ENCODE results near the gene ATXN7L3.
"Not testable (repeated sequence)": the region's sequence is repeated elsewhere in the genome, so short reads cannot be mapped to it uniquely, and the experiment has no call there.

The ATXN7L3 gene

DNA sequence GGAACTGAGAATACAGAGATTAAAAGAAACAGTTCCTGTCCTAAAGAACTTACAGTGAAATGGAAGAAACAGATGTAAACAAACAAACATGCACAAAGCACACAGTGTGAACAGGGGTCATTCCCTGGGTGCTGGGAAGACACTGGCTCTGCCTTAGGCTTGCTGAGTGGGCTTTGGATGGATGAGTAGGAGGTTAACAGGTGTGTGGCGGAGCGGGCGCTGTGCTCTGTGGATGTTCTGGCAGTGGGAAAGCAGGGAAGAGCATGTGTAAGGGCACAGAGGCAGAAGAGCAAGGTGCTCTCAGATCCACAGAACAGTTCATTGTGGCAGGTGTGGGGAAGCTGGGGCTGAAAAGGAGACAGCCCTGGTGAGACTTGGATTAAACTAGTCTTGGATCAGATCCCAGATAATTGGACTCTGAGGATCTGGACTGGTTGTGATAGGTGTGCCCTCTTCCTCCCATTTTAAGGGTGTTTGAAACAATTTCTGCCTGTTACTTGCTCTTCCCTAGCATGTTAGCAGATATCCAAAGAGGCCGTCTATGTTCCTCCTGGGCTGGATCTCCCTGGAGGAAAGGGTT is 49.8 kb downstream of the ATXN7L3 start:
- TF ChIP-seq, protein P1, sequence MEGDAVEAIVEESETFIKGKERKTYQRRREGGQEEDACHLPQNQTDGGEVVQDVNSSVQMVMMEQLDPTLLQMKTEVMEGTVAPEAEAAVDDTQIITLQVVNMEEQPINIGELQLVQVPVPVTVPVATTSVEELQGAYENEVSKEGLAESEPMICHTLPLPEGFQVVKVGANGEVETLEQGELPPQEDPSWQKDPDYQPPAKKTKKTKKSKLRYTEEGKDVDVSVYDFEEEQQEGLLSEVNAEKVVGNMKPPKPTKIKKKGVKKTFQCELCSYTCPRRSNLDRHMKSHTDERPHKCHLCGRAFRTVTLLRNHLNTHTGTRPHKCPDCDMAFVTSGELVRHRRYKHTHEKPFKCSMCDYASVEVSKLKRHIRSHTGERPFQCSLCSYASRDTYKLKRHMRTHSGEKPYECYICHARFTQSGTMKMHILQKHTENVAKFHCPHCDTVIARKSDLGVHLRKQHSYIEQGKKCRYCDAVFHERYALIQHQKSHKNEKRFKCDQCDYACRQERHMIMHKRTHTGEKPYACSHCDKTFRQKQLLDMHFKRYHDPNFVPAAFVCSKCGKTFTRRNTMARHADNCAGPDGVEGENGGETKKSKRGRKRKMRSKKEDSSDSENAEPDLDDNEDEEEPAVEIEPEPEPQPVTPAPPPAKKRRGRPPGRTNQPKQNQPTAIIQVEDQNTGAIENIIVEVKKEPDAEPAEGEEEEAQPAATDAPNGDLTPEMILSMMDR (IDR thresholded peaks at IDR 0.05; ENCODE audit: extremely low read depth, insufficient read depth, missing control alignments): no peak
- in situ Hi-C loops (cut with MboI; ENCODE audit: low pct_unique_long_range_greater_than_20kb, low sequenced_read_pairs, unreplicated experiment): no loop called here
- no peak for DNase-seq (ENCODE audit: low spot score)

DNA sequence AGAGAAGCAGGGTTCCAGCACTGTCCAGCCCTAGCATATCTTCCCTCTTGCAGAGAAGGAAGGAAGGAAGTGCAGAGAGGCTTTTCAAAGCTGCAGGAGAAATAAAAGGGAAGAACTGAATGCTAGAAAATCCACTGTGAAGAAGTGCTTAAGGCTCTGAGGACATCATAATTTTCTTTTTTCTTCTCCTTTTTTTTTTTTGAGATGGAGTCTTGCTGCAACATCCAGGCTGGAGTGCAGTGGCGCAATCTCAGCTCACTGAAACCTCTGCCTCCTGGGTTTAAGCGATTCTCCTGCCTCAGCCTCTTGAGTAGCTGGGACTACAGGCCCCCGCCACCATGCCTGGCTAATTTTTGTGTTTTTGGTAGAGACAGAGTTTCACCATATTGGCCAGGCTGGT is 50.6 kb downstream of the ATXN7L3 start:
- in situ Hi-C loops (cut with MboI; ENCODE audit: low pct_unique_long_range_greater_than_20kb, low sequenced_read_pairs, unreplicated experiment); DNase-seq (ENCODE audit: low spot score): not testable (repeated sequence)

- no peak for DNase-seq (ENCODE audit: low spot score)
- in situ Hi-C loops (cut with MboI; ENCODE audit: low pct_unique_long_range_greater_than_20kb, low sequenced_read_pairs, unreplicated experiment): no loop called here
- TF ChIP-seq, protein P1 (IDR thresholded peaks at IDR 0.05; ENCODE audit: extremely low read depth, insufficient read depth, missing control alignments): no peak
Measured at GRCh38 chr17:44147812-44148211, 51.9 kb downstream of the ATXN7L3 start.

DNA sequence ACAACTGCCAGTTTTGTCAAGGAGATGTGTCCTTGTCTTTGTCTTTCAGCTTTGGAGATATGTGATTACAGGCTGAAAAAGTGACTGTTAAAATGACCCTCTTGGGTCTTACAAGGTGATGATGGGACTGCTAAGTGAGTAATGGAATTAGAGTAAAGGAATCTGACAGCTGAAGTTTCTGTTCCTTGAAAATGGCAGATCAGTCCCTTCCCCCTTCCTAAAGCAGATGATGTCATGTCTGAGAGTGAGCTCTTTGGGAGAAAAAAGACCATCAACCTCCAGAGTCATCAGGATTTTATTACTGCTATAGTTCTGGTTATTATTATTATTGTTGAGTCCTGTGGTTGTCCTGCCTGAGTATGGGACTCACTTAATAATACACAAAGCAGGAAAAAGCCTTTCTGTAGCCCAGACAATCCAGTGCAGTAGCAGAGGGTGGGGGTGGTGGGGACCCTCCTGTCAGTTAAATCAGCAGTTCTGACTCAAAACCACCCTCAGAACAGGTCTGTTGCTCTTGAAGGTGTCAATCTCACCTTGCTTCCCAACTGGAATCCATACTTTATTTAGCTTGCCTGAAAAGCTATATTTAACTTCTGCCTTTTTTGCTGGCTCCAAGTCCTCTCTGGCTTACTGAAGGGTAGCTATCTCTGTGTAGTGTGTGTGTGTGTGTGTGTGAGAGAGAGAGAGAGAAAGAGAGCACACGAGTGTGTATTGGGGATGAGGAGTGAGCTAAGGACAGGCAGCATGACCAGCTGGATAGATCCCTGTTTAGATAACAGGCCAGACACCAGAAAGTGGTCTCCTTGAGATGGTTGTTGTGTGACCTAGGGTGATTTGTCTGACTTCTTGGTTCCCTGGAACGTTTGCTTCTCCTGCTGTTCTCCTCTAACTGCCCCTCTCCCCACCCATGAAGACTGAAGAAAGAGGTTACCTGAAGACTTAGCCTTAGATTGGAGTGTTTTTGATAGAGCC is 53.0 kb downstream of the ATXN7L3 start:
- no peak for DNase-seq (ENCODE audit: low spot score)
- TF ChIP-seq, protein P1 (IDR thresholded peaks at IDR 0.05; ENCODE audit: extremely low read depth, insufficient read depth, missing control alignments): no peak
- in situ Hi-C loops (cut with MboI; ENCODE audit: low pct_unique_long_range_greater_than_20kb, low sequenced_read_pairs, unreplicated experiment): no loop called here

GRCh38 chr17:44144966-44145739 is 54.5 kb downstream of the ATXN7L3 start:
- DNase-seq (ENCODE audit: low spot score): no peak
- in situ Hi-C loops (cut with MboI; ENCODE audit: low pct_unique_long_range_greater_than_20kb, low sequenced_read_pairs, unreplicated experiment): no loop called here
- TF ChIP-seq, protein P1 (IDR thresholded peaks at IDR 0.05; ENCODE audit: extremely low read depth, insufficient read depth, missing control alignments): no peak

DNA sequence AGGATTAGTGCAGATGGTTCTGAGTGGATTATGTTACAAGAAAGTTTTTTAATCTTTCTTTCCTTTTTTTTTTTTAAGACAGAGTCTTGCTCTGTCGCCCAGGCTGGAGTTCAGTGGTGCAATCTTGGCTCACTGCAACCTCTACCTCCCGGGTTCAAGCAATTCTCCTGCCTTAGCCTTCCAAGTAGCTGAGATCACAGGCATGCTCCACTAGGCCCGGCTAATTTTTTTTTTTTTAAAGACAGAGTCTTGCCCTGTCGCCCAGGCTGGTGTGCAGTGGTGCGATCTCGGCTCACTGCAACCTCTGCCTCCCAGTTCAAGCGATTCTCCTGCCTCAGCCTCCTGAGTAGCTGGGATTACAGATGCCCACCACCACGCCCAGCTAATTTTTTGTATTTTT is 55.8 kb downstream of the ATXN7L3 start:
- DNase-seq (ENCODE audit: low spot score); in situ Hi-C loops (cut with MboI; ENCODE audit: low pct_unique_long_range_greater_than_20kb, low sequenced_read_pairs, unreplicated experiment): not testable (repeated sequence)

All from GM13977 (cell line).